ENCODE results near the gene ALOX15. TPM values are rescaled to one million over a fixed set of nuclear protein-coding genes. Genes with fewer than 3 reads are reported as not detected.

ALOX15 gene
- total and polyA plus RNA-seq, 9 donors, result 0.07 to 4.1 (median 0.38) TPM; not detected in 3

DNA sequence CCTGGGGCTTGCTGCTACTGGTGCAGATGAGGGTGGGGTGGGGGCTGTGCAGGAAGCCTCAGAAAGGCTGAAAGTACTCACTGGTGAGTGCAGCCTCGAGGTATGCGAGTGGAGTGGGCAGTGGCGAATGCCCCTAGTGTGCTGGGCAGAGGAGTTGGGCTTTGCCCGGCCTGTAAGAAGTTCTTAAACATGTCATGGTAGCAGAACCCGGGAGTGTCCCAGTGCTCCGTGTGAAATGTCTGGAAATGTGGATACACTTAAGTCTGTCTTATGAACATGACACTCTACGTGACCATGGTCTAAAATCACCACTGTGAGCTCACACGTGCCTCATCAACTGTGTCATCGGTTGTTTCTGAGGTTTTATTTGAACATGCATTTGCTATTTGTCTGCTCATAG lies 55.4 kb downstream of the ALOX15 start:
- intact Hi-C loops (cut with DNase I), result no loop called here
- DNase-seq, result no peak
- H3K4me1 ChIP-seq (ENCODE audit: insufficient read depth), result peaks cover 5% of the 10 kb centered on the region
- H3K27ac ChIP-seq, result no peak overlapping the region
- 83 to 88% (median 87%) methylated on average over 9 of the region's 9 CpGs for WGBS, 3 donors
- no peaks in the 10 kb centered on the region for H3K27me3 ChIP-seq
- H3K9me3 ChIP-seq, result no peaks in the 10 kb centered on the region
- TF ChIP-seq EP300 (IDR thresholded peaks at IDR 0.05) (no peak), POLR2A (IDR thresholded peaks at IDR 0.05) (no peak)
- TF ChIP-seq, protein P1, sequence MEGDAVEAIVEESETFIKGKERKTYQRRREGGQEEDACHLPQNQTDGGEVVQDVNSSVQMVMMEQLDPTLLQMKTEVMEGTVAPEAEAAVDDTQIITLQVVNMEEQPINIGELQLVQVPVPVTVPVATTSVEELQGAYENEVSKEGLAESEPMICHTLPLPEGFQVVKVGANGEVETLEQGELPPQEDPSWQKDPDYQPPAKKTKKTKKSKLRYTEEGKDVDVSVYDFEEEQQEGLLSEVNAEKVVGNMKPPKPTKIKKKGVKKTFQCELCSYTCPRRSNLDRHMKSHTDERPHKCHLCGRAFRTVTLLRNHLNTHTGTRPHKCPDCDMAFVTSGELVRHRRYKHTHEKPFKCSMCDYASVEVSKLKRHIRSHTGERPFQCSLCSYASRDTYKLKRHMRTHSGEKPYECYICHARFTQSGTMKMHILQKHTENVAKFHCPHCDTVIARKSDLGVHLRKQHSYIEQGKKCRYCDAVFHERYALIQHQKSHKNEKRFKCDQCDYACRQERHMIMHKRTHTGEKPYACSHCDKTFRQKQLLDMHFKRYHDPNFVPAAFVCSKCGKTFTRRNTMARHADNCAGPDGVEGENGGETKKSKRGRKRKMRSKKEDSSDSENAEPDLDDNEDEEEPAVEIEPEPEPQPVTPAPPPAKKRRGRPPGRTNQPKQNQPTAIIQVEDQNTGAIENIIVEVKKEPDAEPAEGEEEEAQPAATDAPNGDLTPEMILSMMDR (IDR thresholded peaks at IDR 0.05), result no peak
- H3K4me3 ChIP-seq, result no peak overlapping the region
- H3K36me3 ChIP-seq, result no peaks in the 10 kb centered on the region

DNA sequence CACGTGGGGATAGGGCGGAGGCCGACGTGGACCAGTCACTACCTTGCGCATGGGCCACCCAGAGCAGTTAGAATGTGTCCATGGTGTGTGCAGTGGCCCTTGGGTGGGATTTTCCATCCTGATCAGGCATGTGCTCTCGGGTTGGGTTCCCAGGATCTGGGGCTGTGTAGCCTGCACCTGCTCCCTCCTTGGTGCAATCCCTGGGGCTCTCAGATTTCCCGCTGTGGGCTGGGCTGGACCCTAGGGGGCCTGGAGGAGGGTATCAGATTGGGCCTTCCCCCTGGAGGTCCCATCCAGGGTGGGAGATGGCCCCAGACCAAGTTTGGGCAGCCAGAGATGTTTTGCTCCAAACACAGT lies 55.9 kb downstream of the ALOX15 start:
- H3K27ac ChIP-seq, result peak overlapping the region in 1 of 2 donors; percentile 81
- 81 to 95% (median 84%) methylated on average over 3 to 7 of the region's 7 CpGs for WGBS, 3 donors
- intact Hi-C loops (cut with DNase I), result no loop called here

DNA sequence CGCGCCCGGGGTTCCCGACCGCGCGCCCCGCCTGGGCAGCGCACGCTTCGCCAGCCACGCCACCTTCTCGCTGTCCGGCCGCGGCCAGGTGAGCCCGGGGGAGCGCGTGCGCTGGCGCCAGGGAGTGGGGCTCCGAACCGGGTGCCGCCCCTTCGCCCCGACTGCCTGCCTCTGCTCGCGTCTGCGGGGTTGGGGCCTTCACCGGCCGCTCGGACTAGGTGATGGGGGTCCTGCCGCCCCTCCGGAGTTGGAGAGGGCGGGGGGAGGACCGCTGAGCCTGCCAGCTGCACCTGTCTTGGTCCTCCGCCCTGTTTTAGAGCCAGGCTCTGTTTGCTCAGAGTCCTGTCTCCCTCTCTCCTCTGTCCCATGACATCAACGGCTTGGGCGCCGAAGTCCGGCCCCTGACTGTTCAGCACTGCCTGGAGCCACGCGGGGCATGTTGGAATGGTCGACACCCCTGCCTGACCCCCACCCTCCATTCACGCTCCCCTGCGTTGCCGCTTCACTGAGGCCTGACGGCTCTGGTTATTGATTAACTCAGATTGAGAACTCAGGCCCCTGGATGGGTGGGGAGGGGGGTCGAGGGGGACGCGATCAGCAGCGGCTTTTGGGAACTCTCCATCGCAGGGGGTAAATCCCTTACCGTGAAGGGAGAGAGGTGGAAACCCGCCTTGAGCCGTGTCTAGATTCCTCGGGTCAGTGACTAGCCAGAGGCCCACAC lies 56.4 kb downstream of the ALOX15 start:
- Histone ChIP-seq H3K4me3 (peak overlapping the region; percentile 41), H3K27me3 (no peaks in the 10 kb centered on the region), H3K9me3 (no peaks in the 10 kb centered on the region), H3K36me3 (no peaks in the 10 kb centered on the region), H3K4me1 (ENCODE audit: insufficient read depth) (peaks cover 5% of the 10 kb centered on the region), H3K27ac (peak overlapping the region; percentile 64 to 81)
- WGBS, 3 donors, result 22 to 37% (median 25%) methylated on average over 40 to 57 of the region's 57 CpGs
- no peak for TF ChIP-seq POLR2A (IDR thresholded peaks at IDR 0.05)
- TF ChIP-seq, protein P1 (IDR thresholded peaks at IDR 0.05), result no peak
- TF ChIP-seq EP300 (IDR thresholded peaks at IDR 0.05), result no peak
- peak in 4 of 5 donors; percentile 41 to 58 (median 48) for DNase-seq
- intact Hi-C loops (cut with DNase I), result no loop called here

More for the DNA sequence above, 55.9 kb downstream of the ALOX15 start:
- Histone ChIP-seq H3K36me3 (no peaks in the 10 kb centered on the region), H3K27me3 (no peaks in the 10 kb centered on the region), H3K9me3 (no peaks in the 10 kb centered on the region), H3K4me1 (ENCODE audit: insufficient read depth) (peaks cover 5% of the 10 kb centered on the region), H3K4me3 (no peak overlapping the region)
- TF ChIP-seq, protein P1 (IDR thresholded peaks at IDR 0.05), result no peak
- TF ChIP-seq POLR2A (IDR thresholded peaks at IDR 0.05), result no peak
- TF ChIP-seq EP300 (IDR thresholded peaks at IDR 0.05), result no peak
- no peak for DNase-seq

DNA sequence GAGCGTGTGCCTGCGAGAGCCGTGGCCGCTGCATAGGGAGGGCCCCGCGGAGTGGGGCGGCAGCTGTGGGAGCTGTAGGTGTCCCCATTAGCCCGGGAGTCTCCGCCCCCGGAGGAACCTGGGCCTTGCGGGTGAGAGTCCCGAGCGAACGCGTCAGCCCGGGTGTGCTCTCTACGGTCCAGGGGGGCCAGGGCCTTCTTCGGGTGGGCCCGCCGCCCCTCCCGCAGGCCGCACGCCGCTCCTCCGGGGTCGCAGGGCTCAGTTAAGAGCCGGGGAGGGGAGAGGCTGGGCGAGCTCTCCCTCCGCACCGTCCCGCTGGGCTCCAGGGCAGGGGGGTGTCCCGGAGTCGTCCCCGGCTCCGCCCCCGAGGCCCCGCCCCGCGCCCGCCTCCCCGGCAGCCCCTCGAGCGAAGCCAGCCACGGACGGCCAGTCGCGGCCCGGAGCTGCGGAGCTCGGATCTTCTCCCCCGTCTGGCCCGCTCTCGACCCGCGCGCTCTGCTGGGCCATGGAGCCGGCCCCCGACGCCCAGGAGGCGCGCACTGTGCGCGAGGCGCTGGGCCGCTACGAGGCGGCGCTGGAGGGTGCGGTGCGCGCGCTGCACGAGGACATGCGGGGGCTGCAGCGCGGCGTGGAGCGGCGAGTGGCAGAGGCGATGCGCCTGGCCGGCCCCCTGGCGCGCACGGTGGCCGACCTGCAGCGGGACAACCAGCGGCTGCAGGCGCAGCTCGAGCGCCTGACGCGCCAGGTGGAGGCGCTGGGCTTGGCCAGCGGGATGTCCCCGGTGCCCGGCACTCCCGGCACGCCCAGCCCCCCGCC lies 57.2 kb downstream of the ALOX15 start, which contains the start of gene SMTNL2:
TSS of gene SMTNL2 (plus strand) at position 429 of the 816 bp plus-strand sequence. CDS start at position 506, 77 bp downstream.
- no peak for TF ChIP-seq POLR2A (IDR thresholded peaks at IDR 0.05)
- TF ChIP-seq, protein P1 (IDR thresholded peaks at IDR 0.05), result peak in 1 of 3 donors; percentile 27
- Histone ChIP-seq H3K36me3 (no peaks in the 10 kb centered on the region), H3K9me3 (no peaks in the 10 kb centered on the region), H3K4me1 (ENCODE audit: insufficient read depth) (peaks cover 5% of the 10 kb centered on the region), H3K27me3 (no peaks in the 10 kb centered on the region), H3K27ac (peak within 1 kb of the TSS; percentile 64 to 81), H3K4me3 (peak within 1 kb of the TSS; percentile 41)
- intact Hi-C loops (cut with DNase I), result no loop called here
- DNase-seq, result peak; percentile 82 to 89 (median 86)
- 0 to 2% (median 1%) methylated on average over 13 to 100 of the region's 100 CpGs for WGBS, 3 donors

All from ovary (tissue), 9 donors.